HL-60 (cell line): ENCODE measurements around the gene SUCO.
"Not testable (repeated sequence)": the region's sequence is repeated elsewhere in the genome, so short reads cannot be mapped to it uniquely, and the experiment has no call there.

Source experiments
- DNase-seq, 2 experiments: peaks; one replicate each; pipeline ENCODE4 v3.0.0-alpha.2; 2010 to 2020; ENCODE audit warnings: low read depth in 1 of 2, low spot score in 1 of 2
- H3K27ac ChIP-seq: fragments of 250-450 bp; sonication (Bioruptor Pico); replicated peaks from 2 replicates; pipeline ENCODE4 v1.5.1; 2020; ENCODE audit warnings: mild to moderate bottlenecking, moderate library complexity
- H3K27me3 ChIP-seq: fragments of 250-450 bp; sonication (Bioruptor Pico); 2 replicates; pipeline ENCODE4 v1.5.1; 2021; ENCODE audit warnings: mild to moderate bottlenecking, moderate library complexity; ENCODE audit not compliant: insufficient read depth, poor library complexity, severe bottlenecking
- H3K4me3 ChIP-seq: replicated peaks from 2 replicates; pipeline ENCODE4 v1.5.1; 2011; ENCODE audit warnings: mild to moderate bottlenecking, control low read depth, low read length; ENCODE audit not compliant: insufficient read depth
- GABPA ChIP-seq: IDR thresholded peaks from 2 replicates; pipeline ENCODE4 v1.6.1; 2012; ENCODE audit warnings: low read depth
- POLR2AphosphoS5 ChIP-seq: IDR thresholded peaks from 2 replicates; pipeline ENCODE4 v1.6.1; 2012; ENCODE audit warnings: low read depth
- SPI1 ChIP-seq: IDR thresholded peaks from 2 replicates; pipeline ENCODE4 v1.6.1; 2012; ENCODE audit warnings: low read depth, mild to moderate bottlenecking, borderline replicate concordance
- TF ChIP-seq, protein P1 (sequence below): IDR thresholded peaks from one replicate; pipeline ENCODE4 v1.5.1; 2011; ENCODE audit warnings: low read length, control low read depth, inconsistent platforms; ENCODE audit not compliant: insufficient read depth
- TF ChIP-seq, protein P2 (sequence below): IDR thresholded peaks from 2 replicates; pipeline ENCODE4 v1.6.1; 2012; ENCODE audit warnings: low read depth; ENCODE audit not compliant: insufficient replicate concordance

Gene SUCO

DNA sequence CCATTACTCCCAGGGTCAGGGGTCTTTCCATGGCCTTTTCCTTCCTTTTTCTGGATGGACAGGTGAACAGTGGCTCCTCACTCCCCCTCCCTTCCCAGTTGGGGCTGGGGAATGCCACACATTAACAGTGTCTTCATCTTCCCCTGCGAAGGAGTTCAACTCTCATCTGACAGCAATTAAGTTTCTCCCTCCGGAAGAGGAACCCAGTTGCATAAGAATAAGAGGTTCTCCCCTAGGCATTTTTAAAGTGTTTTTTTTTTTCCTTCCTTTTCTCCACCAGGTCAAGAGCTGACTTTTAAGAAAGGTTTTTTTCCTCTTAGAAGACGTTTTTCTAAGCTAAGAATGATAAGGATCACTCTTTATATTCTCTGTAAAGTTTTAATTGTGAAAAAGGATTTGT lies 83.7 kb downstream of the SUCO start:
- Histone ChIP-seq H3K27me3 (no peaks in the 10 kb centered on the region), H3K27ac (peak overlapping the region; percentile 55), H3K4me3 (no peak overlapping the region)
- TF ChIP-seq SPI1, result peak; percentile 50
- TF ChIP-seq, protein P1, sequence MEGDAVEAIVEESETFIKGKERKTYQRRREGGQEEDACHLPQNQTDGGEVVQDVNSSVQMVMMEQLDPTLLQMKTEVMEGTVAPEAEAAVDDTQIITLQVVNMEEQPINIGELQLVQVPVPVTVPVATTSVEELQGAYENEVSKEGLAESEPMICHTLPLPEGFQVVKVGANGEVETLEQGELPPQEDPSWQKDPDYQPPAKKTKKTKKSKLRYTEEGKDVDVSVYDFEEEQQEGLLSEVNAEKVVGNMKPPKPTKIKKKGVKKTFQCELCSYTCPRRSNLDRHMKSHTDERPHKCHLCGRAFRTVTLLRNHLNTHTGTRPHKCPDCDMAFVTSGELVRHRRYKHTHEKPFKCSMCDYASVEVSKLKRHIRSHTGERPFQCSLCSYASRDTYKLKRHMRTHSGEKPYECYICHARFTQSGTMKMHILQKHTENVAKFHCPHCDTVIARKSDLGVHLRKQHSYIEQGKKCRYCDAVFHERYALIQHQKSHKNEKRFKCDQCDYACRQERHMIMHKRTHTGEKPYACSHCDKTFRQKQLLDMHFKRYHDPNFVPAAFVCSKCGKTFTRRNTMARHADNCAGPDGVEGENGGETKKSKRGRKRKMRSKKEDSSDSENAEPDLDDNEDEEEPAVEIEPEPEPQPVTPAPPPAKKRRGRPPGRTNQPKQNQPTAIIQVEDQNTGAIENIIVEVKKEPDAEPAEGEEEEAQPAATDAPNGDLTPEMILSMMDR, result no peak
- DNase-seq, result peak; percentile 38 to 55

DNA sequence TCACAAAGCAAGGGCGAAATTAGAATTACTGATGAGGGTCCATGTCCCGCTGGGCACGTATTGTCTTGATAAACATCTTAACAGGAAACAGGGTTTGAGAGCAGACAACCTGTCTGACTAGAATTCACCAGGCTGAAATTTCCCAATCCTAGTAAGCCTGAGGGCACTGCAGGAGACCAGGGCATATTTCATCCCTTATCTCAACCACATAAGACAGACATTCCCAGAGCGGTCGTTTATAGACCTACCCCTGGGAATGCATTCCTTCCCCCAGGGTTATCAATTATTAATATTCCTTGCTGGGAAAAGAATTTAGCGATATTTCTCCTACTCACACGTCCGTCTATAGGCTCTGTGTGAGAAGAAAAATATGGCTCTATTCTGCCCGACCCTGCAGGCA lies 87.7 kb downstream of the SUCO start:
- not testable (repeated sequence) for H3K4me3 ChIP-seq, H3K27me3 ChIP-seq, DNase-seq, H3K27ac ChIP-seq

DNA sequence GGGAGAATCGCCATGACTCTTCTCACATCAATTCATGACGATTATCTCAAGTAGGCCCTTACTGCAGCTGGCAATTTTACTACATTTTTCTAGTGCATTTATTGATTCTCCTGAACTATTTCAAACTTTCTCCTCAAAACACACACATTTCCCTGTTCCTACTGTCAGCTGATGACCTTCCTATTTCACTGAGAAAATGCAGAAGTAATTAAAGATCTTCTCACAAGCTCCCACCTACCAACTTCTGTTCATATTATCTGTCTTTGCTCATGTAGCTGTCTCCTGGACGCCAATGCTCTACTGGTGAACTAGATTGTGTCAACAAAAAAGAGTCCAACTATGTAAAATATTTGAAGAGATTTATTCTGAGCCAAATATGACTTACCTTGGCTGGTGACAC lies 89.6 kb downstream of the SUCO start:
- TF ChIP-seq POLR2AphosphoS5 (no peak), SPI1 (no peak), GABPA (no peak)
- TF ChIP-seq, protein P1, result no peak
- TF ChIP-seq, protein P2, sequence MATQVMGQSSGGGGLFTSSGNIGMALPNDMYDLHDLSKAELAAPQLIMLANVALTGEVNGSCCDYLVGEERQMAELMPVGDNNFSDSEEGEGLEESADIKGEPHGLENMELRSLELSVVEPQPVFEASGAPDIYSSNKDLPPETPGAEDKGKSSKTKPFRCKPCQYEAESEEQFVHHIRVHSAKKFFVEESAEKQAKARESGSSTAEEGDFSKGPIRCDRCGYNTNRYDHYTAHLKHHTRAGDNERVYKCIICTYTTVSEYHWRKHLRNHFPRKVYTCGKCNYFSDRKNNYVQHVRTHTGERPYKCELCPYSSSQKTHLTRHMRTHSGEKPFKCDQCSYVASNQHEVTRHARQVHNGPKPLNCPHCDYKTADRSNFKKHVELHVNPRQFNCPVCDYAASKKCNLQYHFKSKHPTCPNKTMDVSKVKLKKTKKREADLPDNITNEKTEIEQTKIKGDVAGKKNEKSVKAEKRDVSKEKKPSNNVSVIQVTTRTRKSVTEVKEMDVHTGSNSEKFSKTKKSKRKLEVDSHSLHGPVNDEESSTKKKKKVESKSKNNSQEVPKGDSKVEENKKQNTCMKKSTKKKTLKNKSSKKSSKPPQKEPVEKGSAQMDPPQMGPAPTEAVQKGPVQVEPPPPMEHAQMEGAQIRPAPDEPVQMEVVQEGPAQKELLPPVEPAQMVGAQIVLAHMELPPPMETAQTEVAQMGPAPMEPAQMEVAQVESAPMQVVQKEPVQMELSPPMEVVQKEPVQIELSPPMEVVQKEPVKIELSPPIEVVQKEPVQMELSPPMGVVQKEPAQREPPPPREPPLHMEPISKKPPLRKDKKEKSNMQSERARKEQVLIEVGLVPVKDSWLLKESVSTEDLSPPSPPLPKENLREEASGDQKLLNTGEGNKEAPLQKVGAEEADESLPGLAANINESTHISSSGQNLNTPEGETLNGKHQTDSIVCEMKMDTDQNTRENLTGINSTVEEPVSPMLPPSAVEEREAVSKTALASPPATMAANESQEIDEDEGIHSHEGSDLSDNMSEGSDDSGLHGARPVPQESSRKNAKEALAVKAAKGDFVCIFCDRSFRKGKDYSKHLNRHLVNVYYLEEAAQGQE, result no peak
- no peak overlapping the region for H3K27ac ChIP-seq
- no peak overlapping the region for H3K4me3 ChIP-seq
- no peak for DNase-seq
- H3K27me3 ChIP-seq, result no peaks in the 10 kb centered on the region

DNA sequence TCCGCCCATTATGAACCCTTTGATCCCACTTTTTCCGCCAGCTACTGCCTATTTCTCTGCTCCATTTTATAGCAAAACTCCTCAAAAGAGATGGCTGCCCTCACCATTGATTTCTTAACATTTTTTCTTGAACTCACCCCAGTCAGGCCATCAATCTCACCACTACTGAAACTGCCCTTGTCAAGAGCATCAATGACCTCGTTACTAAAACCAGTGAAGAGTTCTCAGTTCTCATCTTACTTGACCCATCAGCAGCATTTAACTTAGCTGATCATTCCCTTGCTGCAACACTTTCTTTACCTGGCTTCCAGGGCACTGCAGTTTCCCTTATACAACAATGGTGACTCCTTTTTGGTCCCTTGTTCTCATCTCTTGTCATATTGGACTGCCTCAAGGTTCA lies 90.8 kb downstream of the SUCO start:
- Histone ChIP-seq H3K4me3 (no peak overlapping the region), H3K27me3 (no peaks in the 10 kb centered on the region), H3K27ac (no peak overlapping the region)
- TF ChIP-seq SPI1 (no peak), GABPA (no peak)
- TF ChIP-seq, protein P1, result no peak
- DNase-seq, result no peak

DNA sequence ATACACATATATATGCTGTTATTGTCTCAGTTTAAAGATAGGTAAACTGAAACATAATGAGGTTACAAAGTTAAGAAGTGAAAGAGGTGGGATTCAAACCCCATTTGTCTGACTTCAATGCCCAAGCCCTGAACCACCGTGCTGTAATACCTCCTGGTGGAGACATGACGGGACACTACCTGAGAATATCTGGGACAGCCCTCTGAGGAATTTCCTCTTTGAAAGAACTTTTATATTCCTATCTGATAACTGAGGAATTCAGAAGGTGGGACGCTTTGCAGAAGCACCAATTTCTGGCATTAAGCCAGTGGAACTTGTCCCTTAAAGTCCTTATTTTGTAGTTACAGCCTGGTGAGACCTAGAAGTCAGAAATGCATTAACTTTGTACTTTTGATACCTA lies 93.9 kb downstream of the SUCO start:
- H3K4me3 ChIP-seq, result no peak overlapping the region
- H3K27me3 ChIP-seq, result no peaks in the 10 kb centered on the region
- DNase-seq, result no peak
- TF ChIP-seq, protein P1, result no peak
- TF ChIP-seq, protein P2, result no peak
- TF ChIP-seq SPI1 (no peak), GABPA (no peak), POLR2AphosphoS5 (no peak)
- H3K27ac ChIP-seq, result no peak overlapping the region
